ENCODE measurements around the gene ZDHHC4. TPM values are rescaled to one million over a fixed set of nuclear protein-coding genes. Genes with fewer than 3 reads are reported as not detected.

Gene ZDHHC4
- total and polyA plus RNA-seq, 2 of the 8 experiments (the other 6 are each of a cell fraction or from before 2014, with no cell fraction given) = 50.2 to 171 TPM

- Histone ChIP-seq H3K79me2 (ENCODE audit: control insufficient read depth in 1 of 2, insufficient read depth in 2 of 2, low read length in 2 of 2) (no peaks in the 10 kb centered on the region), H3K4me3 (ENCODE audit: extremely low read depth in 1 of 4, insufficient read depth in 2 of 4, low read depth in 3 of 4, low read length in 4 of 4) (no peak overlapping the region), H3K9ac (replicated peaks in 1 of 4; ENCODE audit: extremely low read depth in 1 of 4, low read depth in 3 of 4, low read length in 3 of 4) (no peak overlapping the region), H4K5ac (ENCODE audit: insufficient read length, low read depth, low read length) (no peak overlapping the region), H2BK120ac (replicated peaks; ENCODE audit: low read depth, low read length) (no peak overlapping the region), H2AK5ac (ENCODE audit: low read depth, low read length) (no peak overlapping the region), H2BK15ac (ENCODE audit: low read length) (no peak overlapping the region), H2BK20ac (ENCODE audit: low read length) (no peak overlapping the region), H2BK5ac (ENCODE audit: low read depth, low read length) (no peak overlapping the region), H3K23me2 (ENCODE audit: low read depth, low read length) (no peaks in the 10 kb centered on the region), H2BK12ac (ENCODE audit: low read depth, low read length) (no peak overlapping the region), H3K23ac (ENCODE audit: insufficient read length) (no peak overlapping the region), H3K36me3 (ENCODE audit: control insufficient read depth in 2 of 4, insufficient read depth in 4 of 4, low read length in 3 of 4) (no peaks in the 10 kb centered on the region), H3K4me1 (replicated peaks in 1 of 4; ENCODE audit: control insufficient read depth in 3 of 4, insufficient read depth in 4 of 4, low read length in 3 of 4) (no peaks in the 10 kb centered on the region), H3K4me2 (ENCODE audit: insufficient read depth in 1 of 2, low read depth in 2 of 2, low read length in 2 of 2) (no peak overlapping the region), H2AFZ (ENCODE audit: low read length) (no peak overlapping the region), H4K8ac (ENCODE audit: extremely low read depth, insufficient read depth, low read length) (no peak overlapping the region), H3K9me3 (ENCODE audit: insufficient read depth in 2 of 2, low read depth in 1 of 2, low read length in 1 of 2) (no peaks in the 10 kb centered on the region), H3K4ac (replicated peaks; ENCODE audit: insufficient read length, low read depth, low read length) (no peak overlapping the region), H3K14ac (ENCODE audit: insufficient read length) (no peak overlapping the region), H4K20me1 (replicated peaks in 1 of 2; ENCODE audit: control insufficient read depth in 1 of 2, insufficient read depth in 2 of 2, low read length in 2 of 2) (no peaks in the 10 kb centered on the region), H3K27me3 (replicated peaks in 1 of 4; ENCODE audit: control insufficient read depth in 3 of 4, extremely low read depth in 1 of 4, insufficient read depth in 3 of 4, low read length in 3 of 4) (no peaks in the 10 kb centered on the region; a peak in 1 of 7 replicates), H3K56ac (replicated peaks; ENCODE audit: insufficient read length, low read depth, low read length) (no peak overlapping the region), H3K27ac (ENCODE audit: low read depth, low read length) (no peak overlapping the region), H3K18ac (ENCODE audit: extremely low read depth, low read length) (no peak overlapping the region), H4K91ac (replicated peaks; ENCODE audit: insufficient read length, low read length) (no peak overlapping the region), H3K79me1 (ENCODE audit: low read depth, low read length) (no peaks in the 10 kb centered on the region)
- POLR2A ChIA-PET (ENCODE audit: partially characterized antibody) = interaction anchor here (0.9 kb wide), 1 partner anchor 74 kb away, joined by 3 read pairs; no protein-coding TSS in a partner anchor
- CTCF ChIA-PET (ENCODE audit: partially characterized antibody) = interaction anchor here (1.1 to 4.4 kb wide), 6 partner anchors 11 to 43 kb away, joined by 3 to 15 read pairs (median 6); partner anchors contain the start of genes INTS15 and ZDHHC4
- 85% methylated on average over 1 of the region's 1 CpG; no CpG with 5 or more reads in 1 of the 2 experiments for WGBS, 2 experiments (ENCODE audit: extremely low coverage in 1 of 2, insufficient coverage in 1 of 2, insufficient read length in 1 of 2, insufficient replicate concordance in 2 of 2, low coverage in 1 of 2, low lambda C conversion rate in 2 of 2, missing lambda C conversion rate in 1 of 2)
- FAIRE-seq = no peak
- DNase-seq (ENCODE audit: low read depth in 1 of 2, low spot score in 2 of 2) = no peak
Measured at GRCh38 chr7:6547400-6547799, 29.9 kb upstream of the ZDHHC4 start.

Data from H1 (cell line).